Suprapubic skin (tissue), 3 donors: ENCODE data around the gene MED19.

Experiments used
- CTCF ChIP-seq, 2 donors: fragments of 200-600 bp in 1 of 2; fragments of 450-650 bp in 1 of 2; sonication (generic) in 1 of 2; IDR thresholded peaks; one replicate each; pipeline ENCODE4 v1.5.1; 2016 to 2019; ENCODE audit warnings: antibody characterized with exemption in 2 of 2, mild to moderate bottlenecking in 1 of 2, moderate library complexity in 1 of 2
- POLR2AphosphoS5 ChIP-seq, 3 donors: sonication (generic); formaldehyde crosslinking; IDR thresholded peaks; one replicate each; pipeline ENCODE4 v1.6.1; 2017; ENCODE audit warnings: antibody characterized with exemption in 3 of 3

- TF ChIP-seq CTCF (IDR thresholded peaks at IDR 0.05) (no peak), POLR2AphosphoS5 (IDR thresholded peaks at IDR 0.05) (no peak)
These were observed 7.1 kb downstream of the MED19 start for GRCh38 chr11:57704932-57705331.
